Activated CD4-positive, alpha-beta T cell treated with anti-CD3 and anti-CD28 coated beads, Interleukin-2, amount 50 U/mL, for 16 hours (primary cell): Measurements from ENCODE around the gene CELF1.

Experiments
- DNase-seq: peaks from one replicate; pipeline ENCODE4 v3.0.0-alpha.2; 2020

The CELF1 gene

DNA sequence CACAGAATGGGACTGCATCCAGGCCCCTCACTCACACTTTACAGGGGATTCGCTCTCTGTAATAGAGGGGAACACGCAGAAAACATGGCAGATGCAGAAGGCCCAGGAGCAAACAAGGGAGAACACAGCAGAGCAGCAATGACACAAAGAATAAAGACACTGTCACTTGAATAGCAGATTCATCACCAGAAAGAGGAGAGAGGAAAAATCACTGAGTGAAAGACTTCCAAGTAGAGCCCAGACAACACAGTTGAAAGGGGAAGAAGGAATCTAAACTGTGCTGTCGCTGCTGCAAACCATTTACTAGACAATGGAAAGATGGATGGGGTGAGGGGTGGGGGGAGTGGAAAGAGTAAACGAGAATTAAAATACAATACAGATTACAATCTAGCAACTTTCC lies 75.2 kb downstream of the CELF1 start:
- no peak for DNase-seq

DNA sequence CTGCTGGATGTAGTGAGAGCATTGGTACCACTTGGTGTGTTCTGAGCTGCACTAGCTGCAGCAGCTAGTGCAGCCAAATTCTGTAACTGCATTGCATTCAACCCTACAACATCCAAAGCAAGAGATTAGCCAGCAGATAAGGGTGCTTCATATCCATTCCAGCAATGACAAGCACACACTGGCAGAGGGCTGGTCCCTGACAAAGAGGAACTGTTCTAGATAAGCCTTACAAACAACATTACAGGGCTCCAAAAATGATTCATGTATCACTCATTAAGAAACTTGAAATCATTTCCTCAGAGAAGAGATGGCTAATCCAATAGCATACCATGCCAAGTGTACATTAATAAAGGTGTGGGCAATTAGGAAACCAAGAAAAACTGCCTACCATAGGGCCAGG lies 75.6 kb downstream of the CELF1 start:
- peak; percentile 85 for DNase-seq

DNA sequence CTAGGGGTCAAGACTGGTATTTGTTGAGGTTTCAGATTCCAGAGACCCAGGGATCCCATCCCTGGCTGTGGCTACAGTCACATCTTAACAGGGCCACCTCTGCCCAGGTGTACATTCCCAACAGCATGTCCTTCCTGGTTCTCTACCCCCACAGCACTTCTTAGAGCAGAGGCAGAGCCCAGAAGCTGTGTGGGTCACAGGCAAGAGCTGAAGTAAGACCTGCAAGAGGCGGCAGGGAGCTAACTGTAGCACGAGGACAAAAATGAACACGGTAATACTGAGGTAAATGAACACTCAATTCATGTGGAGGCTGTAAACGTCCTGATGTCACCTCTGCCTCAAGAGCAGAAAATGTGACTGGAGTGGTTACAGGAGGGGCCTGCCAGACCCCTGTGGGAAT lies 82.3 kb downstream of the CELF1 start:
- DNase-seq: no peak

DNA sequence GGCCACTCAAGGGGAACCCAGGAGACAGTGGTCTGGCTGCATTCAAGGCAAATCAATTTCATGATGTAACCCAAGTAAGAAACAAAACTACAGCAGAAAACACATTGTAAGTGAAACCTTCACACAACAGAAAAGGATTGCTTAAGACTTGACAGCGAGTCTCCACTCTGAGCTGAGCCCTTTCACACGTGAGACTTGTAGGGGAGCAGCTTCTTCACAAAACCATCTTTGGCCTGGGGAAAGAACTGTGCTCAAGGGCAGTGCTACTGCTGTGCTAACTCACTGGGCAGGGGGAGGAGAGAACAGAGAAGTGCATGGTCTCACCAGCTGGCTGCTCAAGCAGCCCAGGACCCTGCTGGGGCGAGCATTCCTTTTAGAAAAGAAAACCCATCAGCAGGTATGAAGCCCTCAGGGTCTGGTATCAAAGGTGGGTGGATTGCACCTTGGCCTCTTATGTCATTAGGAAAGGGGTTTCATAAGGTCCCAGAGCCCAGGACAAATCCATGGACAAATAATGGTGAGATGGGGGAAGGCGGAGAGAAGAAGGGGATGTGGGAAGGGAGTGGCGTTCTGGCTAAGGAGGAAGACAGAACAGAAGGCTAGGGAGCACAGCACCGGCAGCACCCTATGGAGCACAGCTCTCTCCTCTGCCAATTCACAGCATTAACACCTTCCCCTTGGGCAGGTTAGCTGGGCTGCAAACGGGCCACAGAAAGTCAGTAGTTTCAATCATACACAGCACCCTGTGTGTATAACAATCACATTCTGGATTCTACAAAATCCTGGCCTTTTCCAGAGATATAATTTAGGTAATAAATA lies 83.4 kb downstream of the CELF1 start:
- DNase-seq: no peak

DNA sequence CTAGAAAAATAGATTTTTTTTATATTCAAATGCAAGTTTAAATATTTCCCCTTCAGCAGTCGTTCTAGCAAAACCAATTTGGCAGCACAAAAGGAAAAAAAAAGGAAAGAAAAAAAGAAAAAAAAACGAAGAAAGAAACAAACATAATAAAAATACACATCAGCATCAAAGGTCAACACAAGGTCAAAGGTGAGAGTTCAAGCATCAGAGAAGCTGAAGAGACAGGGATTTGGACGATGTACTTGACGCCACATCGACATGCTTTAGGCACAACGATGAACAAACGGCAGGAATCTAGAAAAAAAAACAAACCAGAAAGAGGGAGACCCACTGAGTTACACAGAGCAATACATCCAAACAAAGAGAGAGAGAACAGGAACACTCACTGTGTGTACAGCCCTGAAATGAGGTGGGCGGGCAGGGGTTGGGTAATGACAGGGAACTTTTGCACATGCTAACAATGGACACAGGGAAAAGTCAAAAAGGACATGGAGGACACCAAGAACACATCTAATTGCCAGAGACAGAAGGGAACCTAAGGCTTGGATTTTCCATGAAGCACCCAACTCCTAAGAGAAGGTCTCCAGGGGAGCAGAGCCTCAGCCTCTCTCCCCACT lies 84.2 kb downstream of the CELF1 start:
- DNase-seq: no peak

DNA sequence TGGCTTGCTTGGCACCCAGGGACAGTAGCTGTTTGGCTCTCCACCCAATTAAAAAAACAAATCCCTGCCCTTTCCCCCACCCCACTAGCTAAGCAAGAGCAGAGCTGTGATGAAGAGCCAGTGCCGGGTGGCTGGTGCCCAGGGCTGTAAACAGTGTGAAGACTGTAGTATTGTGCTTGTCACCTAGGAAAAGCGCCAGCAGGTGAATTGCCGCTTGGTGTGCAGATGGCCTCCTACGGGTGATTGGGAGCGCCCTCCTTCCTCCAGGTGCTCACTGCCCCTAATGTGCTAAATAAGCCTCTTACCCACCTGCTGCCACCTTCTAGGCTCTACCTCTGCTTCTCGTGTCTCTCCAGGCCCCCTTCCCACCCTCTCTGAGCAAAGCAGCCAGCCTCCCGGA lies 85.6 kb downstream of the CELF1 start:
- DNase-seq: no peak

DNA sequence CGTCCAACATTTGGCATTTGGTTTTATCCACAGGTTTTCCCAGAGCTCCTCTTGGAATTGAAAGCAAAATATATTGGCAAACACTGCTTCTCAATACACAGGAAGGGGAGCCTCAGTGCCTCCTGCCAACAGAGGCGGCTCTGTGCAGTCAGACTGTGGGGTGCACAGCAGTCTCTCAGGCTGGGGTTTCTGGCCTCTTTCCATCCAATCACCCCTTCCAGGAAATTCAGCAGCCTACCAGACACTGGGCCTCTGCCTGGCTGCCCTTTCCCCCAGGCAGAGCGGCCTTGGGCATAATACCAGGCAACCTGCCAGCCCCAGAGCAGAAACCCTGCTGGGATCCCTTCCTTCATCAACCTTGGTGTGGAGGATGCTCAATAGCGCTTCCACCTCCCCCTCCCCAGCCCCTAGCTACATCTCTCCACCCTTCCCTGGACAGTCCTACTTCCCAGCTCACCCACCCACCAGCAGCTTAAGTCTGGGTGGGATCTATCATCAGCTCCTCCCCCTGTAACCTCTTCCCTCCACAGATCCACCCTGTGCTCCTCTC lies 86.2 kb downstream of the CELF1 start:
- DNase-seq: no peak

DNA sequence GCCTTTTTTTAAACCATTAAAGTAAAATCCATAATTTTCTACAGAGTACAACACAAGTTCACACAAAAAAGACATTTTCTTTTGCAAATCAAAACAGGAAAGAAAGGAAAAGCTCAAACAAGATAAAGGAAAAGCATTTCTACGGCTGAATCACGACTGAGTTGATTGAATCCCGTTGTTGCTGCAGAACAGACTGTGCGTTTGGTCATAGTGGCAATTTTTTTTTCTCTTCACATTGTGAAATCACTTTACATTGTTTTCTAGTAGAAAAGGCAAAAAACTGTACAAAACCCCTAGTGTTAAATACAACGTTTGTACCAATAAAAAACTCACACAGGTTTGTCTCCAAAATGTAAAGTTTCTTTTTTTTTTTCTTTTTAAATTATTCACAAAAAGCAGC lies 86.7 kb downstream of the CELF1 start:
- no peak for DNase-seq

DNA sequence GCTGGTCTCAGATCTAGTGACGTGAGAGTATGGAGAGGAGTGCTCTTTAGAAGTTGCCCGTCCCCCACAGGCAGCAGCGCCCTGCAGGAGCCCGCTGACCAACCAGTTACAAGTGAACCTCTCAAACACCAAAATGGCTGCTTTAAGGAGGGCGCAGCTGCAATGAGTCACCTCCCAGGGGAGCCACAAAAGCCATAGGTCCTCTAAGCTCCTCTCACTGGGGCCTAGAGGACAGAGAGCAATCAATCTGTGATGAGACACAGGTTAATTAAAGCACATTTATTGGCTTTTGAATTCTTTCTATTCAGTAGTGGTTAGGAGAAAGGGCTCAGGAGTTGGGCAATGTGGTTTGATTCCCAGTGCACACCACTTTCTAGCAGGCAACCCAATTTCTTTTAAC lies 88.4 kb downstream of the CELF1 start:
- DNase-seq: no peak

DNA sequence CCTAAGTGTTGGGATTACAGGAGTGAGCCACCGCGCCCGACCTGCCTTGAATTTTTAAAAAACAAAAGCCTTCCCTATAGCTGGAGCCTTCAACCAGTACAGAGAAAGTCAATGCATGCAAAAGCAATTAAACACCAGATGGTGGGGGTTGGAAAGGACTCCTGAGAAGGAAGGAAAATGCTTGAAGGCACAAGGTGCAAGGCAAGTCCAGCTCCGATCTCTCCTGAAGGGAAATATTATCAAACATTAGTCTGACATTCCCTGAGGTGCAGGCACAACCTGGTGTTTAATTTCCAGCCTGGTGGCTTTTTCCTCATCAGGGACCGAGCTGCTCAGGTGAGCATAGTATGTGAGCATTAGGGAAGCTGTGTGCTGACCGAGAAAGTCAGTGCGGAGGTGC lies 91.1 kb downstream of the CELF1 start:
- no peak for DNase-seq

DNA sequence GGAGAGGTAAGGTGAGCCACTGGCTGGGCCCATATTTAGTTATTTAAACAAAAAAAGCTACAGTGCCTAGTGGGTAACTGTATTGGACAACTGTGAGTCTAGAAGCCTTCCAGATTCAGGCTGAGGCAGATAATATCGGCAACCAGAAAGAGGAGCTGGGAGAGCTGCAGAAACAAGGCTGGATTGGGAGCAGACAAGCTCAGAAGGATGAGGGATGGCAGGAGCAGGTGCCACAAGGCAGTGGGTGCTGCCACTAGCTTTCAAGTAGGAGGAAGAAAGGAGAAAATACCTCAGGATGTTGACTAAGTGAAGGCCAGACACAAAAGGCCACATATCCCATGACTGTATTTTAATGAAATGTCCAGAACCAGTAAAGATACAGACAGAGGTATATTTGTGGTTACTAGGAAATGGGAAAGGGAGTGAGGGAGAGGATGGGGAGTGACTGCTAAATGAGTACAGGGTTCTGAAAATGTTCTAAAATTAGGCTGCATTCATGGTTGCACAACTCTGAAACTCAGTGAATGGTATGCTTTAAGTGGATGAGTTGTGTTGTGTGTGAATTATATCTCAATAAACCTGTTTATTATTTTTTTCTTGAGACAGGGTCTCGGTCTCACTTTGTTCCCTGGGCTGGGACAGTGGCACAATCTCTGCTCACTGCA lies 92.2 kb downstream of the CELF1 start:
- no peak for DNase-seq

DNA sequence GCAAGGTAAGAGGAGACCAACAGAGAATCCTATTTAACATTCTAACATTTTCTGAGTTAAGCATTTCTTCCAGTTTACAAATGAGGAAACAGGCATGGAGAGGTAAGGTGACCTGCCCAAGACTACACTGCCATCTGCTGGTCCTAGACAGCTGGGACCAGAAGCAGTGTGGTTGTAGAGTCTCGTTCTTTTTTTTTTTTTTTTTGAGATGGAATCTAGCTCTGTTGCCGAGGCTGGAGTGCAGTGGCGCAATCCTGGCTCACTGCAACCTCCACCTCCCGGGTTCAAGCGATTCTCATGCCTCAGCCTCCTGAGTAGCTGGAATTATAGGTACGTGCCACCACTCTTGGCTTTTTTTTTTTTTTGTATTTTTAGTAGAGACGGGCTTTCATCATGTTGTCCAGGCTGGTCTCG lies 98.7 kb downstream of the CELF1 start:
- peak; percentile 69 for DNase-seq

DNA sequence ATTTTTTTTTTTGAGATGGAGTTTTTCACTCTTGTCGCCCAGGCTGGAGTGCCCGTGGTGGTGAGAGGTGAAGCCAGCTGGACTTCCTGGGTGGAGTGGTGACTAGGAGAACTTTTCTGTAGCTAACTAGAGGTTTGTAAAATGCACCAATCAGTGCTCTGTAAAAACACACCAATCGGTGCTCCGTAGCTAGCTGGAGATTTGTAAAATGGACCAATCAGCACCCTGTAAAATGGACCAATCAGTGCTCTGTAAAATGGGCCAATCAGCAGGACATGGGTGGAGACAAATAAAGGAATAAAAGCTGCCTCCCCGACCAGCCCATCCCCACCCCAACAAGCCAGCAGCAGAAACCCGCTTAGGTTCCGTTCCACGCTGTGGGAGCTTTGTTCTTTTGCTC lies 99.6 kb downstream of the CELF1 start:
- DNase-seq: no peak

DNA sequence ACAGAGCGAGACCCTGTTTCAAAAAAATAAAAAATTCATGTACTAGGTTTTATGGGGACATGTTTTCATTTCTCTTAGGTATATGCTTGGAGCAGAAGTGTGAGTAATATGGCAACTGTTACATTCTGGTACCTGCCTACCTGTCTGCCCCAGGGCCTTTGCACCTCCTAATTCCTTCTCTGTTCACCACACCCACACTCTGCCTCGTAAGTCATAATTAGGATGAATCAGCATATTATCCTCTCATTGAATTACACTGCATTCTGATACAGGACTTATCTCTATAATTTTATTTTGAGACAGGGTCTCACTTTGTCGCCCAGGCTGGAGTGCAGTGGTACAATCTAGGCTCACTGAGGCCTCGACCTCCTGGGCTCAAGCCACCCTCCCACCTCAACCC lies 100.9 kb downstream of the CELF1 start:
- DNase-seq: no peak

DNA sequence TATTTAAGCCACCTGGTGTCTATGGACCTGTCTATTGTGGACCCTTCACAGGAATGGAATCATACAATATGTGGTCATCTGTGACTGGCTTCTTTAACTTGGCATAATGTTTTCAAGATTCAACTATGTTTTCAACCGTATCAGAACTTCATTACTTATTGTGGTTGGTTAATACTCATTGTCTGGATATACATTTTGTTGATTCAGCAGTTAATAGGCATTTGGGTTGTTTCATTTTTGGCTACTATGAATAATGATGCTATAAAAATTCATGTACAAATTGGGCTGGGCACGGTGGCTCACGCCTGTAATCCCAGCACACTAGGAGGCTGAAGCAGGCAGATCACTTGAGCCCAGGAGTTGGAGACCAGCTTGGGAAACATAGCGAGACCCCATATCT lies 101.5 kb downstream of the CELF1 start:
- no peak for DNase-seq

DNA sequence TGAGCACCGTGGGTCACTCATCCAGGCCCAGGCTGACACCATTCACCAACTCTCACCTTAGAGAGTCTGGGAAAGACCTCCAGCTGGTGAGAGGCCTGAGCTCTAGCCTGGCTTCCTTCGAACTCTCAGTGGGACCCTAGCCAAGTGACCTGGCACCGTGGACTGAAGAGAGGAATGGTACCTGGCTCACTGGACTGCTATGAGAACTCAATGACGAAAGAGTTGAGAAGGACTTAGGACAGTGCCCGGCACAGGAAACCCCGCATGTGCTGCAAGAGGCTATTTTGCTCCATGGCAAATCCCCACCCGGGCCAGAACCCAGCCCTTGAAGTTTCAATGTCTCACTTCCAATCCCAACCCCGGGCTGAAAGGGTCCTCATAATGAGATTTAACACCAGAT lies 103.4 kb downstream of the CELF1 start:
- DNase-seq: no peak

DNA sequence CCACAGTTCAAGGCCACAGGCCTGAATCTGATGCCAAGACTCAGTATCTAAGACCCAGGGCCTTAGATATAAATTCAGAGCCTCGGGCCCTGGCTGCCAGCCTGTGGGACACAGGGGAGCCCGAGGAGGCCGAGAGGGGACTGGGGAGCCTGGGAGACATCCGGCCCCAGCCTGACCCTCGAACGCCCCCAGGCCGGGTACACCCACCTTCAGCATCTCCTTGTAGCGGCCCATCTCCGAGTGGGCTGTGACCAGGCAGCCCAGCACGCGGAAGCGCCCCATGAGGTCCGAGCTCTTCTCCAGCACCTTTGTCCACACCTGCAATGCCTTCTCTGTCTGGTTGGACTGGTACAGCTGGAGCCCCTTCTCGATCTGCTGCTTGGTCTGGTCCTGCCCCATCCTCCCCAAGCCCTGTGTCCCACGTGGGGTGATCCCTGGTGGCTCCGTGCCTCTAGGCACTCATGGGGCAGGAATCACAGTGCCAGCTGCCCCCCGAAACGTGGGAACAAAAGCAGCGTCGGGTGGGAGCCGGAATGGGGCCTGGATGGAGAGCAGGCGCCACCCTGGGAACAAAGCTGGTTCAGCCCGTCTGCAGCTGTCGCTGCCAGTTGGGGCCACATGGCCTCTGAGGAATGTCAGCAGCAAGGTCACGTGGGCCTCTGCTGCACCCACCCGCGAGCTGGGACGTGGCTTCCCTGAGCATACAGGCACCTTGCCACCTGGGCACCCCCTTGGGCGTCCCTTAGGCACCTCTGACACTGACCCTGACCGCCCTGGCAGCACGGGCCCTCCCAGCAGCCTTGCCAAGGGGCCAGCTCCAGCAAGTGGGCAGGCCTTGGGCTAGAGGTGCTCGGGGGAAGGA lies 104.1 kb downstream of the CELF1 start, which contains the start of gene RAPSN:
Gene RAPSN (minus strand): TSS at position 571 of the 862 bp plus-strand sequence. CDS start 172 bp downstream, at position 399.
- DNase-seq: no peak

DNA sequence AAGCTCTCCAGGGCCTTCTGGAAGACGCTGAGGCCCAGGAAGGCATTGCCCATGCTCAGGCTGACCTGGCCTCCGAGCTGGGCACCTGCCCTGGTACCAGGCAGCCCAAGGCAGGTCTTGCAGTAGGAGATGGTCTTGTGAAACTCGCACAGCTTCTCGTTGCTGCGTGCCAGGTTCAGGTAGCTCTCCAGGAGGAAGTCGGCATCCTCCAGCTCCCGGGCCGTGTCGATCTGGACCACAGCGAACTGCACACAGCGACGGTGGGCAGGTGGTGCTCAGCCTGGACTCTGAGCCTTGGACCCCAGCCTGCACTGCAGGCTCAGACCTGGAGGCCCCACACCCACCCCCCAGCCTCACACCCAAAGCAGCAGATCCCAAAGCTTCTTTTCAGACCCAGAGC lies 105.0 kb downstream of the CELF1 start:
- no peak for DNase-seq

DNA sequence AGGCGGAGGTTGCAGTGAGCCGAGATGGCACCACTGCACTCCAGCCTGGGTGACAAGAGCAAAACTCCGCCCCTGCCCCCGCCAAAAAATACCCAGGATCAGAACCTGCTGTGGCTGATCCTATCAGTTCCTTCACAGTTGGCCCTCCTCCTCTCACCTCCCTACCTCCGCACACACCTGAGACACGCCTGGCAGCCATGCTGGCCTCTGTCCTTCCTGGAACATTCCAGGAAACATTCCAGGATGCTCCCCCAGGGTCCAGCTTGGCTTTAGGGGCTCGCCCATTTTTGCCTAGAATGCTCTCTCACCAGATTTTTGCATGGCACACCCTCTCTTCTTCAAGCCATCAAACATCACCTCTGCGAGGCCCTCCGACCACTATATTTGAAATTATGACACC lies 106.1 kb downstream of the CELF1 start:
- DNase-seq: no peak

DNA sequence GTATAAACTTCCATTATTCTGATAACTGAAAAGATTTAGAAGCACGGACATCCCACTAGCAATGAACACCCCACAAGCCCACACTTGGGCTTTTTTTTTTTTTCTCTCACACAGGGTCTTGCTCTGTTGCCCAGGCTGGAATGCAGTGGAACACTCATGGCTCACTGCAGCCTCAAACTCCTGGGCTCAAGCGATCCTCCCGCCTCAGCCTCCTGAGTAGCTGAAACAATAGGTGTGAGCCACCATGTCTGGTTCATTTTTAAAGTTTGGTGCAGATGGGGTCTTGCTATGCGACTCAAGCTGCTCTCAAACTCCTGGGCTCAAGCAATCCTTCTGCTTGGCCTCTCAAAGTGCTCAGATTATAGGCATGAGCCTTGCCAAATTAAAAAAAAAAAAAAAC lies 107.1 kb downstream of the CELF1 start:
- no peak for DNase-seq

DNA sequence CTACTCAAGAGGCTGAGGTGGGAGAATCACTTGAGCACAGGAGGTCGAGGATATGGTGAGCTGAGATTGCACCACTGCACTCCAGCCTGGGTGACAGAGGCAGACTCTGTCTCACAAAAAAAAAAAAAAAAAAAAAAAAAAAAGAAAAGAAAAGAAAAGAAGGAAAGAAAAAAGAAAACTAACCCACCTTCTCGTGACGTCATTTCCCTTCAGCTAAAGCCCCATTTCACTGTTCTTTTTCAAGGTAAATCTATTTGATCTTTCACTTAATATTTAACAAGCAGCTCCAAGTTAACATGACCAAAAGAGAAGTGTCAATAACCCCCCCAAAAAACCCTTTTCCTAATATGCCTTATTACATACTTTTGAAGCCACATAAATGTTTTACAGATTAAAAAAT lies 109.1 kb downstream of the CELF1 start:
- DNase-seq: no peak

DNA sequence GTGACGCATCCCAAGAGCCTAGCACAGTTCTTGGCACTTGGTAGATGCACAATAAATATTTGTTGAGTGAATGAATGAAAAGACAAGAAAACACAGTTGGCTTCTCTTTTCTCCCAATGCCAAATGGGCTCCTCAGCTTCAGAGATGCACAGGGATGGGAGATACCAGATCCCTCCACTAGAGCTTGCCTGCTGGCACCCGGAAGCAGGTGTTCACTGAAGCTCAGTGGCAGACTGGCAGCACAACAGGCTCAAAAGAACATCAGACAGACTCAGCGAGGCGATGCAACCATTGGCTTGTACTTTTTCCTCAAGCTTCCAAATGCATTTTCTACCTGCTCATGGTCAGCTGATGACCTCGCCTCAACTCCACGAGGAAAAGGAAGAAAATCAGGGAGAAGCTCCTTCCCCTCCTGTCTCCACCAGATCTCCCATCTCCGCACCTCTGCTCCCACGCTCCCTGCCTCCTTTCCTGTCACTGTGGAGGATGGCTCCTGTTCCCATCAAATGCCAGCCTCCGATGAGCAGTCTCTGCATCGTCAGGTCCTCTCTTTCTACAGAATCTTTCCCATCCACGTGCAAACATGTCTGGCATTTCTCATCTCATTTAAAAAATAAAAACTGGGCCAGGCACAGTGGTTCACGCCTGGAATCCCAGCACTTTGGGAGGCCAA lies 109.8 kb downstream of the CELF1 start:
- no peak for DNase-seq
